ENCODE results near the gene GSK3B.

GRCh38 chr3:120029749-120030148, 64.5 kb downstream of the GSK3B start:
- TF ChIP-seq EZH2 (IDR thresholded peaks at IDR 0.05) (no peak), MAX (IDR thresholded peaks at IDR 0.05) (no peak), POLR2A (IDR thresholded peaks at IDR 0.05; ENCODE audit: borderline replicate concordance, extremely low read depth, insufficient read depth, insufficient read length) (no peak), SIN3A (IDR thresholded peaks at IDR 0.05; ENCODE audit: low read depth) (no peak), YY1 (IDR thresholded peaks at IDR 0.05; ENCODE audit: extremely low read depth, insufficient replicate concordance, low read depth, low read length) (no peak), CTCF (IDR thresholded peaks at IDR 0.05 in 2 of 3, conservative IDR thresholded peaks at IDR 0.05 in 1 of 3; ENCODE audit: borderline replicate concordance in 1 of 3, insufficient read depth in 1 of 3, low read depth in 2 of 3, low read length in 2 of 3) (no peak), POLR2AphosphoS5 (IDR thresholded peaks at IDR 0.05; ENCODE audit: low read depth, low read length) (no peak), RAD21 (IDR thresholded peaks at IDR 0.05; ENCODE audit: low read depth) (no peak), CEBPB (IDR thresholded peaks at IDR 0.05; ENCODE audit: low read depth) (no peak), TCF7L2 (IDR thresholded peaks at IDR 0.05; ENCODE audit: borderline replicate concordance, extremely low read depth, insufficient read depth, insufficient read length) (no peak), SP1 (IDR thresholded peaks at IDR 0.05; ENCODE audit: low read depth) (no peak), EZH2phosphoT487 (IDR thresholded peaks at IDR 0.05; ENCODE audit: borderline replicate concordance) (no peak), SRF (IDR thresholded peaks at IDR 0.05; ENCODE audit: low read depth) (no peak)

Measured in HCT116 (cell line).